ENCODE data around the gene XRN1.

The XRN1 gene

DNA sequence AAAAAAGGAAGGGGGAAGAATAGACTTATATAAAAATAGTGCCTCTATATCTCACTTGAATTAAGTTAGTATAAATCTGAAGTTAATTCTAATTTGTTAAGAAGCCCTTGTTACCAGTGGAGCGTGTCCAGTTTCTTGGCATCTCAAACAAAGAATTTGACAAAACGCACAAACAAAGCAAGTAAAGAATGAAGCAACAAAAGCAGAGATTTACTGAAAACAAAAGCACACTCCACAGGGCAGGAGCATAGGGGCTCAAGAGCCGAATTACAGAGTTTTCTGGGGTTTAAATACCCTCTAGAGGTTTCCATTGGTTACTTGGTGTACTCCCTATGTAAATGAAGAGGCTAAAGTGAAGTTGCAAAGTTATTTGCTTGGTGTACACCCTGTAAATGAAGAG is 188.5 kb downstream of the XRN1 start:
- no peak for DNase-seq

DNA sequence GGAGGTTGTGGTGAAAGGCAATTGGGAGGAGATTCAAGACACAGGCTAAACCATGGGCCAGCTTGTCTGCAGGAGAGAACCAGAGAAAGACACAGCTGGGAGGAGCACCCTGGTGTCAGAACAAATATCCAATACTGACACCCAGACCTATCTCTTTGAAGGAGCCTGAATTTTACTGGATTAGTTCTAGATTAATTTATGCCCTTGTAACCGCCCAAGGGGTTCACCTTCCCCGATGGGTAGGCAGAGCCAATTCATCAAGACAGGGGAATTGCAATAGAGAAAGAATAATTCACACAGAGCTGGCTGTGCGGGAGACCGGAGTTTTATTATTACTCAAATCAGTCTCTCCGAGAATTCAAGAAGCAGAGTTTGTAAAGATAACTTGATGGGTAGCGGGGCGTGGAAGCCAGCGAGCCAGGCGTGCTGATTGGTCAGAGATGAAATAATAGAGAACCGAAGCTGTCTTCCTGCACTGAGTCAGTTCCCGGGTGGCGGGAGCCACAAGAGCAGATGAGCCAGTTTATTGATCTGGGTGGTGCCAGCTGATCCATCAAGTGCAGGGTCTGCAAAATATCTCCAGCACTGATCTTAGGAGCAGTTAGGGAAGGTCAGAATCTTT is 191.0 kb downstream of the XRN1 start:
- DNase-seq: no peak

Data from CD4-positive, alpha-beta T cell treated with Interleukin-17A for 4 hours (primary cell).